Pancreas (tissue), 10 donors: ENCODE data around the gene YTHDC2. TPM values are rescaled to one million over a fixed set of nuclear protein-coding genes. Genes with fewer than 3 reads are reported as not detected.

ENCODE experiments used
- ATAC-seq, 4 donors: fragments of 200-7000 bp; cut with Tn5 transposase; one replicate each; pipeline versions ENCODE4 v1.8.0 to v1.9.1; 2020; ENCODE audit warnings: mild to moderate bottlenecking in 4 of 4, moderate library complexity in 4 of 4
- DNase-seq, 6 donors: peaks; one replicate each; pipeline ENCODE4 v3.0.0-alpha.2; 2020
- FAIRE-seq: peaks from 2 replicates; lab custom pipeline; 2012; peaks lifted over from hg19 to GRCh38; lab: Jason Lieb, UNC
- H3K27ac ChIP-seq, 4 donors: fragments of 200-600 bp; sonication (generic); 1 replicate in 3 of 4; 2 replicates in 1 of 4; pipeline versions ENCODE4 v1.5.0 to v1.8.0; 2020
- H3K27me3 ChIP-seq, 4 donors: fragments of 200-600 bp; one replicate each; pipeline ENCODE4 v1.8.0; 2021
- H3K36me3 ChIP-seq, 3 donors: fragments of 200-600 bp; sonication (generic) in 1 of 3; one replicate each; pipeline versions ENCODE4 v1.5.0 to v1.8.0; 2020 to 2021
- H3K4me1 ChIP-seq, 3 donors: fragments of 200-600 bp; one replicate each; pipeline ENCODE4 v1.8.0; 2021
- H3K4me3 ChIP-seq, 4 donors: fragments of 200-600 bp; sonication (generic) in 2 of 4; one replicate each; pipeline versions ENCODE4 v1.5.0 to v1.8.0; 2020 to 2021
- H3K9me3 ChIP-seq, 4 donors: fragments of 200-600 bp; one replicate each; pipeline ENCODE4 v1.8.0; 2021
- WGBS, 2 donors: extraction: QIAGEN DNeasy Blood & Tissue Kit; methylation state at CpG; one replicate each; pipeline ENCODE4 v1.1.7; 2013; 5-methylcytosine and 5-hydroxymethylcytosine counted together
- intact Hi-C, 3 donors: fragments of 100-400 bp; cut with DNase I; formaldehyde crosslinking; loops; one replicate each; pipeline versions ENCODE4 v1.11.1 to v1.14.2; 2022
- polyA plus RNA-seq, 2 donors: library from polyadenylated mRNA; stranded (reverse); fragments of 200-250 nt; gene quantifications; one replicate each; pipeline ENCODE4 v1.2.3, GENCODE V29; 2013
- total RNA-seq, 6 donors: library from RNA; stranded (reverse); fragmentation: NEBNext Ultra II Directional in 4 of 6; extraction: Animal tissue kit (Norgen Biotek cat#: 25700) in 4 of 6; gene quantifications; one replicate each; pipeline versions ENCODE4 v1.2.1 to v1.2.4, GENCODE V29; 2021 to 2023
- TF ChIP-seq, protein P1 (sequence below), 4 donors: fragments of 200-600 bp; sonication (generic) in 3 of 4; IDR thresholded peaks; one replicate each; pipeline versions ENCODE4 v1.5.0 to v1.8.0; 2021; ENCODE audit warnings: antibody characterized with exemption in 4 of 4
- donor health status: healthy with polysubstance abuse.
- donor health status: DM: no; HTN: no; CAD: no; lungs with moderate emphysema.
- donor health status: DM: no; HTN: no; CAD: no.
- donor health status: control.
- donor health status: control.
- donor health status: Bipolar disorder and iron deficiency.
- donor health status: DM: yes; HTN: yes; CAD: no.
- donor health status: DM: no; HTN: no; CAD: no.
- donor health status: DM: no; HTN: no; CAD: no.
- donor health status: DM: yes; HTN: yes; CAD: no.

YTHDC2 gene
- 10 to 100 TPM in 3 of 6 donors, 1 to 10 TPM in 3; 7.2 to 13.7 (median 9.9) TPM for total RNA-seq
- polyA plus RNA-seq = 10 to 100 TPM in 1 of 2 donors, 1 to 10 TPM in 1; 5.7 to 10.5 TPM

DNA sequence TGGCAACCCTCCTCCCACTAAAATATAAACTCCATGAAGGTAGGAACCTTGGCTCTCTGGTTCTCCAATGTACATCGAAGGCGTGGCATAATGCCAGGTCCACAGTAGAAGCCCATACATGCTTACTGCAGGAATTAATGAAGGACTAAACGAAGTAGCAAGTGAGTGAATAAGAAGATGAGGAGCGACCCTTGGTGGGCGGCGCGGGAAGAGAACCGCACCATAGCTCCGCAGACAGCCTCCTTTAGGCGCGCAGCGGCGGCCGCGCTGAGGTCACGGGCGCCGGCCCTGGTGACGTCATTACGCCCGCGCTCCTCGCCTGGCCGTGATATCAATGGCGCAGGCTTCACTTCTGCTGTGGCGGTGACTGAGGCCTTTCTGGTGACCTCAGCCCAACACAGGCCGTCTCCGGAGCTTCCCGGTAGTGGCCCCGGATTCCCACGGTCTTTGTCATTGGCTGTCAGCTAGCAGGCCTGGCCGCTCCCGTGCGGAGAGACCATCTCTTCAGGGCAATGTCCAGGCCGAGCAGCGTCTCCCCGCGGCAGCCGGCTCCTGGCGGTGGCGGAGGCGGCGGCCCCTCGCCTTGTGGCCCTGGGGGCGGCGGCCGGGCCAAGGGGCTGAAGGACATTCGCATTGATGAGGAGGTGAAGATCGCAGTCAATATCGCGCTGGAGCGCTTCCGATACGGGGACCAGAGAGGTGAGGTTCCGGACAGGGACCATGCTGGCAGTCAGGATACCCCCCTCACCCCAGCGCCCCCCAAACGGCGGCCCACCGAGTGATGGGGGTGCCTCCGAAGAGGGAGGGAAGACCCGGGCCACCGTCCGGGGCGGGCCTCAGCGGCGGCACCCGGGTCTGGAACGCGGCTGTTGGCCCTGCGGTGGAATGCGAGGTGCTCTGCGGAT is at the start of gene YTHDC2:
TSS of gene YTHDC2 (plus strand) at position 311 of the 905 bp plus-strand sequence. CDS start at position 513, 202 bp downstream.
- peak; percentile 17 for FAIRE-seq
- intact Hi-C loops = no loop called here

DNA sequence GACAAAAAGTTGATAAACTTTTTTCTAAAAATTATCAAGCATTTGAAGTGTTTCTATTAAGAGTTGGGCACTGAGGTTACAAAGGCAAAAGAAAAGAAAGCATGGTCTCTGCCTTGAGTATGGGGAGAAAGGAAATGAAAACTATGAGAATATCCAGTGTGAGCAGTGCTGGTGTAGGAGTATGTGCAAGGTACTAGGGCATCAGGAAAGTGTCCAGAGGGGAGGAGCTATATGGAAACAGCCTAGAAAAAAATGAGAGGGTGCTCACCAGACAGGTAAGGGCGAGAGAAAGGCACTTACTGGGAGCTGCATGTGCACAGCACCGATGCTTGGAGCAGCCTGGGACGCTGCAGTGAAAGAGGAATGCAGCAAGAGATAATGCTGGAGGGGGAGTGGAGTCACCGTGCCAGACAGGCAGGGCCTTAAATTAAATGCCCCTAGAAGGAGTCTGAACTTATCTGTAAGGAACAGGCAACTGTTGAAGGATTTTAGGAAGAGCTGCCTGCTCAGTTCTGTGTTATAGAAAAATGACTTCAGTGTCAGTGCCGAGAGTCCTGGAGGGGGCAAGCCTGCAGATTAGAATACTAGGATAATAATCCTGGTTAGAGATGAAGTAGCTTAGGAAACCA is 39.3 kb upstream of the YTHDC2 start:
- 47 to 52% methylated on average over 5 of the region's 5 CpGs for WGBS, 2 donors
- Histone ChIP-seq H3K4me3 (no peak overlapping the region), H3K9me3 (no peaks in the 10 kb centered on the region), H3K36me3 (no peaks in the 10 kb centered on the region), H3K4me1 (no peaks in the 10 kb centered on the region), H3K27me3 (no peaks in the 10 kb centered on the region), H3K27ac (no peak overlapping the region)
- ATAC-seq (no peak), FAIRE-seq (no peak), DNase-seq (no peak)
- TF ChIP-seq, protein P1, sequence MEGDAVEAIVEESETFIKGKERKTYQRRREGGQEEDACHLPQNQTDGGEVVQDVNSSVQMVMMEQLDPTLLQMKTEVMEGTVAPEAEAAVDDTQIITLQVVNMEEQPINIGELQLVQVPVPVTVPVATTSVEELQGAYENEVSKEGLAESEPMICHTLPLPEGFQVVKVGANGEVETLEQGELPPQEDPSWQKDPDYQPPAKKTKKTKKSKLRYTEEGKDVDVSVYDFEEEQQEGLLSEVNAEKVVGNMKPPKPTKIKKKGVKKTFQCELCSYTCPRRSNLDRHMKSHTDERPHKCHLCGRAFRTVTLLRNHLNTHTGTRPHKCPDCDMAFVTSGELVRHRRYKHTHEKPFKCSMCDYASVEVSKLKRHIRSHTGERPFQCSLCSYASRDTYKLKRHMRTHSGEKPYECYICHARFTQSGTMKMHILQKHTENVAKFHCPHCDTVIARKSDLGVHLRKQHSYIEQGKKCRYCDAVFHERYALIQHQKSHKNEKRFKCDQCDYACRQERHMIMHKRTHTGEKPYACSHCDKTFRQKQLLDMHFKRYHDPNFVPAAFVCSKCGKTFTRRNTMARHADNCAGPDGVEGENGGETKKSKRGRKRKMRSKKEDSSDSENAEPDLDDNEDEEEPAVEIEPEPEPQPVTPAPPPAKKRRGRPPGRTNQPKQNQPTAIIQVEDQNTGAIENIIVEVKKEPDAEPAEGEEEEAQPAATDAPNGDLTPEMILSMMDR (IDR thresholded peaks at IDR 0.05) = no peak
- intact Hi-C loops = no loop called here

More for the DNA sequence above, at the start of gene YTHDC2:
- Histone ChIP-seq H3K27ac (peak within 1 kb of the TSS; percentile 73 to 89 (median 87)), H3K4me1 (peaks cover 0 to 8% (median 0%) of the 10 kb centered on the region in 3 donors), H3K4me3 (peak within 1 kb of the TSS; percentile 49 to 93 (median 80)), H3K27me3 (no peaks in the 10 kb centered on the region), H3K9me3 (no peaks in the 10 kb centered on the region), H3K36me3 (no peaks in the 10 kb centered on the region)
- WGBS, 2 donors = 0 to 1% methylated on average over 72 of the region's 72 CpGs
- TF ChIP-seq, protein P1 (IDR thresholded peaks at IDR 0.05) = no peak
- DNase-seq (peak; percentile 74 to 92 (median 88)), ATAC-seq (peak; percentile 95 to 99 (median 98))

DNA sequence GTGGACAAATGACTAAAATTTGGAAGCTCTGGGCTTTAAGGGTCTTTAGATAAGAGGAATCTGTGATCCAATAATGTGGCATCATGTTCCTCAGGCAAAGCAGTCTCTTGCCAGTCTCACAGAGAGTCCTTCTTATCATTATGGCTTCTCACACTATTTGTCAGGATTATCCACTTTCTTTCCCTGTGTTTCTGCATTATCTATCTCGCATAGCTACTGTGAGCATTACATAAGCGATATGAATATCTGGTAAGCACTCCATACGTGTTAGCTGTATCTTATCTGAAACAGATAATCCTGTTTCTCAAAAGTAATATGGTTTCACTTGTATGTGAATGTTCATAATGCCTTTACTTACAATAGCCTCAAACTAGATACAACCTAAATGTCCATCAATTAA is 34.8 kb upstream of the YTHDC2 start:
- Histone ChIP-seq H3K4me1 (no peaks in the 10 kb centered on the region), H3K27me3 (no peaks in the 10 kb centered on the region), H3K27ac (no peak overlapping the region), H3K9me3 (no peaks in the 10 kb centered on the region), H3K36me3 (no peaks in the 10 kb centered on the region), H3K4me3 (no peak overlapping the region)
- intact Hi-C loops = no loop called here
- TF ChIP-seq, protein P1 (IDR thresholded peaks at IDR 0.05) = no peak
- DNase-seq (no peak), FAIRE-seq (no peak), ATAC-seq (no peak)
- 42 to 55% methylated on average over 3 of the region's 3 CpGs for WGBS, 2 donors

DNA sequence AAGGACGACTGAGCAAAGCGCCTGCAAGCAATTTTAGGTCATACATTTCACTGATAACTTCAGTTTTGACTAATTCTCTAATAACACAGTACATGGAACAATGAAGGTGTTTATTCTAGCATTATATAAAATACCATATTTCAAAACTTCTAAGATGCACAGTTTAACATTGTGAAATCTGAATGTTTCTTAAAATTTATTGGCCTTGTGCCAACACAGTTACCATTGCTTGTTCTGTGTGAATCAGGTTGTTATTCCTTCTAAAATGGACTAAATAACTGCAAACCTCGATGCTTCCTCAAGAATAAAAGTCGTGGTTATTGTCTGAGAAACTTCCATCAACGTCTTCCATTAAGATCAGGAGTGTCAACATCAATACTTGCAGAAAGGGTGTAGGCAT is 33.3 kb upstream of the YTHDC2 start:
- WGBS, 2 donors = 60 to 65% methylated on average over 5 of the region's 5 CpGs
- intact Hi-C loops = no loop called here
- FAIRE-seq = no peak

More for the DNA sequence above, 33.3 kb upstream of the YTHDC2 start:
- no peak for DNase-seq
- no peak overlapping the region for H3K27ac ChIP-seq
- TF ChIP-seq, protein P1 (IDR thresholded peaks at IDR 0.05) = no peak
- no peak overlapping the region for H3K4me3 ChIP-seq
- no peaks in the 10 kb centered on the region for H3K36me3 ChIP-seq
- no peaks in the 10 kb centered on the region for H3K4me1 ChIP-seq
- no peaks in the 10 kb centered on the region for H3K27me3 ChIP-seq
- no peak for ATAC-seq
- H3K9me3 ChIP-seq = no peaks in the 10 kb centered on the region
